Ascending aorta (tissue), 2 donors: ENCODE measurements around the gene BBX. TPM values are rescaled to one million over a fixed set of nuclear protein-coding genes. Genes with fewer than 3 reads are reported as not detected.

Experiments used
- DNase-seq, 2 donors: peaks; one replicate each; pipeline ENCODE4 v3.0.0-alpha.2; 2019; ENCODE audit warnings: low spot score in 2 of 2
- H3K27ac ChIP-seq, 2 donors: fragments of 200-600 bp; sonication (generic); one replicate each; pipeline ENCODE4 v1.5.1; 2016 to 2017; ENCODE audit warnings: mild to moderate bottlenecking in 1 of 2
- H3K27me3 ChIP-seq: fragments of 200-600 bp; sonication (generic); one replicate; pipeline ENCODE4 v1.5.1; 2017
- H3K36me3 ChIP-seq, 2 donors: fragments of 200-600 bp; sonication (generic); one replicate each; pipeline ENCODE4 v1.5.1; 2016
- H3K4me1 ChIP-seq, 2 donors: fragments of 200-600 bp; sonication (generic); one replicate each; pipeline ENCODE4 v1.5.1; 2016 to 2017; ENCODE audit warnings: mild to moderate bottlenecking in 1 of 2
- H3K4me3 ChIP-seq, 2 donors: fragments of 200-600 bp; sonication (generic); one replicate each; pipeline ENCODE4 v1.5.1; 2016 to 2017; ENCODE audit warnings: mild to moderate bottlenecking in 1 of 2
- H3K9me3 ChIP-seq, 2 donors: fragments of 200-600 bp; sonication (generic); one replicate each; pipeline ENCODE4 v1.5.1; 2016
- CTCF ChIP-seq, 3 experiments: fragments of 200-600 bp in 2 of 3; fragments of 450-650 bp in 1 of 3; sonication (generic) in 2 of 3; IDR thresholded peaks; one replicate each; pipeline ENCODE4 v1.5.1; 2016 to 2019; ENCODE audit warnings: antibody characterized with exemption in 3 of 3, mild to moderate bottlenecking in 1 of 3, moderate library complexity in 1 of 3
- intact Hi-C: fragments of 100-400 bp; cut with DNase I; formaldehyde crosslinking; loops from one replicate; pipeline ENCODE4 v1.15.1; 2023
- total RNA-seq: library from RNA; depleted of rRNA; stranded (reverse); fragments of >200 nt; gene quantifications from one replicate; pipeline ENCODE4 v1.1.0, GENCODE V29; 2016

The BBX gene
- total RNA-seq, 1 donor from 2014 or later, result 18.0 TPM

DNA sequence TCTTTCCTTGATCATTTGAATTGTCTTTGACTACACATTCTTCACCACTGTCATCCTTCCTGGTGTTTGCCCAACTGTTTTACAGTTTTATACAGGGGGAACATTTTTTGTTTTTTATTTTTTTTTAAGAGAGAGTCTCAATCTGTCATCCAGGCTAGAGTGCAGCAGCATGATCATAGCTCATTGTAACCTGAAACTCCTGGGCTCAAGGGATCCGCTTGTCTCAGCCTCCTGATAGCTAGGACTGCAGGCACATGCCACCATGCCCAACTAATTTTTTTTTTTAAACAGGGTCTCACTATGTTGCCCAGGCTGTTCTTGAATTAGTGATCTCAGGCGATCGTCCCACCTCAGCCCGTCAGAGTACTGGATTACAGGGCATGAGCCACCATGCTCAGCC lies 222.6 kb downstream of the BBX start:
- Histone ChIP-seq H3K27ac (no peak overlapping the region), H3K4me1 (no peaks in the 10 kb centered on the region), H3K9me3 (no peaks in the 10 kb centered on the region), H3K36me3 (peaks cover 0 to 6% of the 10 kb centered on the region in 2 donors), H3K4me3 (no peak overlapping the region), H3K27me3 (no peaks in the 10 kb centered on the region)
- no peak for TF ChIP-seq CTCF (IDR thresholded peaks at IDR 0.05)
- no peak for DNase-seq
- intact Hi-C loops, result no loop called here

- Histone ChIP-seq H3K27ac (no peak overlapping the region), H3K4me3 (no peak overlapping the region), H3K9me3 (no peaks in the 10 kb centered on the region), H3K4me1 (no peaks in the 10 kb centered on the region), H3K36me3 (peaks cover 0 to 8% of the 10 kb centered on the region in 2 donors), H3K27me3 (no peaks in the 10 kb centered on the region)
- TF ChIP-seq CTCF (IDR thresholded peaks at IDR 0.05), result peak in 2 of 3 experiments; percentile 26 to 39
- DNase-seq, result no peak
- intact Hi-C loops, result loop anchor here (5.0 to 10.0 kb wide), 2 partner anchors 45 to 172 kb away; no protein-coding TSS in a partner anchor
Measured at GRCh38 chr3:107752202-107752990, 229.6 kb downstream of the BBX start.

- no peaks in the 10 kb centered on the region for H3K27me3 ChIP-seq
- peak; percentile 24 to 58 (median 46) for TF ChIP-seq CTCF (IDR thresholded peaks at IDR 0.05)
- no peak overlapping the region for H3K27ac ChIP-seq
- H3K36me3 ChIP-seq, result peaks cover 0 to 8% of the 10 kb centered on the region in 2 donors
- H3K4me1 ChIP-seq, result no peaks in the 10 kb centered on the region
- no peaks in the 10 kb centered on the region for H3K9me3 ChIP-seq
- H3K4me3 ChIP-seq, result no peak overlapping the region
- intact Hi-C loops, result loop anchor here (1.0 to 10.0 kb wide), 3 partner anchors 44 to 171 kb away; no protein-coding TSS in a partner anchor
- DNase-seq, result peak in 1 of 2 donors; percentile 64
Measured at GRCh38 chr3:107753494-107753893, 230.7 kb downstream of the BBX start.

DNA sequence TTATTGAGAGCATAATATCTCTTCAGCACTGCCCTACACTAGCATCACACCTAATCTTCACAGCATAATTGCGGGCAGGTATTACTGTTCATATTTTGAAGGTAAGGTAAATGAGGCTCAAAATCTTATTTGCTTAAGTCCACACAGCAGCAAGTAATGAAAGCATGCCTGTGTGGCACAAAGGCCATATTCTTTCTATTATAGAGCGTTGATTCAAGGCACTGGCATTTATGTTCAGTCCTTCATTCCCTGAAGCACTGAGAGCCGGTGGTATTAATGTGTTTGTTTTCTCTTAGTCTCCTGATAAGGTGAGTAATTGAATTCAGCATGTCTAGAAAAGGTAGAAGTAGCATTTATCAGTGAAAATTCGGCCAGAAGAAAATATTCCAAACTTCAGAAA lies 231.2 kb downstream of the BBX start:
- peaks cover 0 to under 1% of the 10 kb centered on the region in 2 donors for H3K4me1 ChIP-seq
- no peaks in the 10 kb centered on the region for H3K9me3 ChIP-seq
- H3K27me3 ChIP-seq, result no peaks in the 10 kb centered on the region
- H3K27ac ChIP-seq, result no peak overlapping the region
- H3K36me3 ChIP-seq, result peaks cover 0 to 8% of the 10 kb centered on the region in 2 donors
- no peak overlapping the region for H3K4me3 ChIP-seq
- no peak for DNase-seq
- no peak for TF ChIP-seq CTCF (IDR thresholded peaks at IDR 0.05)
- intact Hi-C loops, result loop anchor here (1.0 to 10.0 kb wide), 3 partner anchors 43 to 171 kb away; no protein-coding TSS in a partner anchor

GRCh38 chr3:107756649-107757048 lies 233.9 kb downstream of the BBX start:
- Histone ChIP-seq H3K27me3 (no peaks in the 10 kb centered on the region), H3K27ac (no peak overlapping the region), H3K36me3 (peaks cover 0 to 8% of the 10 kb centered on the region in 2 donors), H3K4me3 (no peak overlapping the region), H3K4me1 (peaks cover 0 to 2% of the 10 kb centered on the region in 2 donors), H3K9me3 (no peaks in the 10 kb centered on the region)
- DNase-seq, result no peak
- no peak for TF ChIP-seq CTCF (IDR thresholded peaks at IDR 0.05)
- intact Hi-C loops, result loop anchor here (10.0 kb wide), 1 partner anchor 168 kb away; no protein-coding TSS in a partner anchor
